ENCODE measurements around the gene TSSK2.
A peak's percentile ranks its signal among the peaks of the same experiment; 100 is the strongest.

The TSSK2 gene

DNA sequence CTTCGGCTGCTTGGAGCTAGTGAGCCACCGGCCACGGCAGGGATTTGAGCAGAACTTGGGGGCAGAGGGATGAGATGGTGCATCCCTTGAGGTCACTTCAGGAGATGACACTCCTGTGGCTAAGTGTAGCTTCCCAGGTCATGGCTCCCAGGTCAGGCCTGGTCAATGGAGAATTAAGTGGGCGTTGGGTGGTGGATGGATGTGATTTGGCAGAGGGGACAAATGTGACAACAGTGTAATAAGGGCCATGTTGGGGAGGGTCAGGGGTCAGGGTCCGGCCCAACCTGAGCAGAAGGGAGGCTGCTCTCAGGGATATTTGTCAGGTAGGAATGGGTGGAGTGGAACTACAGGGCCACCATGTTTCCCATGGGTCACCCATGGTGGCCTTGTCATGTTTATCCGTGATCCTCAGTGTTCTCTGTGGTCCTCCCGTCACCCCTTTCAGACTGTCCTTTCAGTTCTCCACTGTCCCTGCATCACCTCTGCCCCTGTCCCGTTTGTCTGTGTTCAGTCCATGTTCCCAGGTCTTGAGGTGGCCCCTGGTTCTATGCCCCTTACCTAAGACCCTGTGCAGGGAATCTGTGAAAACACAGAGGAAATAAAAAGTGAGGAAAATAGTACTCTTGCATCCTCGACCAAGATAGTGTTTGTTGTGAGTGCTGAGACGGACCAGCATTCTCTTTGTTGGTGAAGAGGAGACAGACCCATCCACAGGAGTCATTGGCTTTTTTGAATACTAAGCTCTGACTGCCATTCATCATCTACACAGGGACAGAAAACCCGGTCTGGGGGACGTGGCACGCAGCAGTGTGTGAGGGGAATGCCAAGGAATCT, 41.3 kb downstream of the TSSK2 start:
- DNase-seq, result no peak

DNA sequence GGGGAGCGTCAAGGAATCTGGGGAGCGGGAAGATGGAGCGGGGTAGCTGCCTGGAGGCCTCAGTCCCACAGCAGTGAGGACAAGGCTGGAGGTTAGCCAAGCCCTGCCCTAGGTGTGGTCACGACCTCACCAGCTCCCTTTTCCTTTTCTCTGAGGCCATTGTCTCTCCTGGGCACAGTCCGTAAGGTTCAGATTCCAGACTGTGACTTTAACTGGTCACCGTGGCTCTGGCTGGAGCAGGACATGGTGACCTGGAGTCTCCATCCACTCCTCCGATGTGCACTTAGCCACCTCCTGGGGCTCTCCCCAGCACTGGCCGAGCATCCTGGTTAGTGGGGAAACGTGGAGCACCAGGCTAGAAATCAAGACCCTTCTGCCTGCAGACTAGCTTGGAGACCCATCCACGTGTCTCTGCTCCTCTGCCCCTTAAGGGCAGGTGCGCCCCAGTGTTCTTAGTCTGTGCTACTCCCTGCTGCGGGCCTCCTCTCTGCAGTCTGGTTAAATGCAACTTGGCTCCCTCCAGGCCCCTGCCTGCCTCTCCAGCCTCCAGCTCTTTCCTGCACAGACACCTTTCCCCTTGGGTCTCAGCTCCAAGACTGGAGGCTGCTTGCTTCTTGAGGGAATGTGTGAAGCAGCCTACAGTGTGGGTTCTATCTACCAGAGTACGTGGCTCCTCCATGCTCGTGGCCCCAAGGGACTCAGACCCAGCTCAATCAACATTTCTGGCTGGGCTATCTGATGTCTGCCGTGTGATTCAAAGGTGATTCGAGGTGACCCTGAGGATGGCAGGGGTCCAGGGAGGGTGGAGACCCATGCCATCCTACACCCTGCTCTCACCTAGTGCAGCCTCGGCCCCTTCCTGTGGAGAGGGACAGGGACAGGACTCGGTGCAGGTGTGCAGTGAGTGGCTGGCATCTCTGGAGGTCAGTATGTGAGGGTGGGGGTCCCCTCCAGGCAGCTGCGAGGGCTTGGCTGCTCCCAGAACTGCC, 42.2 kb downstream of the TSSK2 start:
- no peak for DNase-seq

DNA sequence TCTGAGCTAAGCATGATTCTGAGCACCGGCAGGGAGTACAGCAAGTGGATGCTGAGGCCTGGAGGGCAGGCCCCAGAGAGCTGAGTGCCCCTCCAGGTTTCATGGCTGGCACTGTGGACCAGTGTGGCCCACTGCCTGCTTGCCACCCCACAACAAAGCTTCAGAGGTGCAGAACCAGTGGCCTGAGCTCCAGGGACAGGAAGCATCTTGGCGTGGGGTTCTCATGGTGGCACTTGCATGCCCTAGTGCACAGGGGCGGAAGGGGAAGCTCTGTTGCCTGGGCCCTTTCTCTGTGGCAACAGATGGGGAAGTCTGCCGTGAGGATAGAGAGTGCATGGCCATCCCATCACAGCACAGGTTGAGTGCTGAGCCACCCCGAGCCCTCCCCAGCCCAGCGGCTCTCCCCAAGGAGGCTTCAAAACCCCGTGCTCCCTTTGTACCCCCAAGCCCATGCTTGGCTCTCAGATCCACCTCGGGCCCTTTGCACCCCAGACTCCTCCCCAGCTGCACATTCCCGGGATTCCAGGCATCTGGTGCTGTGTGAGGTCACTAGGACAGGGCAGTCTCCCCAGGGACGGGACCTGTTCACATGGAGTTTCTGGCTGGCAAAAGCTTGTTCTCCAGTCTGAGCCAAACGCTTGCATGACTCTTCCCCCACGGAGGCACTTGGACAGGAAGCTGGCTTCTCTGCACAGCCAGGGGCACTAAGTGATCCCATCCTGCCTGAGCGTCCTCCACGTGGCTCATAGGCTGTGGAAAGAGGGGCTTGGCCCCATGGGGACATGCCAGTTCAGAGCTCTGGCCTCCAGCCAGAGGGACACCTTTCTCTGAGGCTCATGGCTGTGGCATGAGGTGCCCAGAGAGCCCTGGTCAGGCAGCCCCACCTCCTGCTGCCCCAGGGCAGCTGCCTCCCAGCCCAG, 43.3 kb downstream of the TSSK2 start:
- no peak for DNase-seq

- DNase-seq, result no peak
These were observed 44.0 kb downstream of the TSSK2 start for GRCh38 chr22:19175026-19175601.

GRCh38 chr22:19175602-19176174, 44.6 kb downstream of the TSSK2 start:
- no peak for DNase-seq

- no peak for DNase-seq
These were observed 45.1 kb downstream of the TSSK2 start for GRCh38 chr22:19176175-19176643.

- DNase-seq, result no peak
These were observed 45.6 kb downstream of the TSSK2 start for GRCh38 chr22:19176732-19177131.

DNA sequence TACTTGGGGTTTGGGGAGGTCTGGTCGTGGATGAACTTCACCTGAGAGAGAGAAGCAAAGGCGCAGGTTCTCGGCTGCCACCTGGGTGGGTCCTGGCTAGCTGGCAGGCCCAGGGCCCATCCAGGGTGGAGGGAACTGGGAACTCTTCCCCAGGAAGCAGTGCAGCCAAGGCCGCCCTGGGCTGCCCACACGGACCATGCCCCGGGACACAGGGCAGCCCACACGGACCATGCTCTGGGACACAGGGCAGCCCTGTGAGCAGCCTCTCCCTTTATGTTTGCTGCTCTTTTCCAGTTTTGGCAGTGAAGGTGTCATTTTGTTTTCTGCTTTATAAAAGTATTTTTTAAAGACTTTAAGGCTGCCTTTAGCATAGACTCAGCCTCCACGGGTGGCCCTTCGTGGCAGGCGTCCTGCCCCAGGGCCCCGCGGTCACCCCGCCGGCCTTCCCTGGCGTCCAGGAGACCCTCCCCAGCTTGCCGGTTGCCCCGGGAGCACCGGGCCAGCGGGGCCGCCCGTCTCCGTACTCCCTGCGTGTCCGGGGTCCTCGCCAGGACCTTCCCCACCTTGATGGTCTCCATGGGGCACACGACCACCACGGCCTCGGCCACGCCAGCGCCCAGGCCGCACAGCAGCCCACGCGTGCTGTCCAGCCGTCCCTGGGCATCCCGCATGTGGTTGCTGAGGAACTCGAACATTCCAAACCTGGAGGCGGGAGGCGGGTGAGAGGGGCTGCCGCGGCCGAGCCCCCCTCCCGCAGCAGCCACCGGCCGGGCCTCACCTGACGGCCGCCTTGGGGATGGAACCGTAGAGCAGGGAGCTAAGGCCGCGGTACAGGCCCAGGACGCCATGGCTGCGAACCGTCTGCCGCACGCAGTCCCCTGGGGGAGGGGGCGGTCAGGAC, 46.3 kb downstream of the TSSK2 start:
- DNase-seq, result no peak

GRCh38 chr22:19178065-19178656, 47.1 kb downstream of the TSSK2 start:
- no peak for DNase-seq

DNA sequence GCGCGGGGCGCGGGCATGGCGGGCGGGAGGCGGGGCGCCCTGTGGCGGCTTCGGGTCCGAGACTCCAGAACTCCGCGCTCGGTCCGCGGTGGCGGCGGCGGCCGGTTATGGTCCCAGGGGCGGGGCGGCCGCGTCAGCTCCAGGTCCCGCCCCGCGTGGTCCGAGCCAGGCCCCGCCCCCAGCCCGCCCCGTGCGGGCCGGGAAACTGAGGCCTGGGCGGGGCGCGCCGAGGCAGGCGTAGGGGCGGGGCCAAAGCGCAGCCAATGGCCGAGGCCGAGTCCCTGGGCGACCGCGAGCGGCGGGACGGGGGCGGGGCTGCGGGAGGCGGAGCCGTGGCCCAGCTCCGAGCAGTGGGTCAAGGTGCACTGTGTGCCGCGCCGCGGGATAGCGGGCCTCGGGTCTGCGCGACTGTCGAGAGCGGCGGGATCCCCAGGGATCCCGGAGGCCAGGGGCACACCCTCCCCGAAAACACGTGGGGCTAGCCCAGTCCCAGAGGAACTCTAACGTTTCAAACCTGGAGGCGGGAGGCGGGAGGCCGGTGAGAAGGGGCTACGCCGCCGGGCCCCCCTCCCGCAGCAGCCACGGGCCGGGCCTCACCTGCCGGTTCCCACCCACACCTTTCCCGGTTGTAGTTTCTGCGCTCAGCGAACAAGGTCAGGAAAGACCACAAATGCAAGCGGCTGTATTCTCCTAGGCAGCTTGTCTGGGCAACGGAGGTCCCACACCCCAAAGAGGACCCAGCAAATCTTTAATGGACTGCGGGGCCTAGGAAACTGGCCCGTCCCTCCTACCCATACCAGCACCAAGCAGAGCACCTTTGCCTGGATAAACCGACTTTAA, 47.8 kb downstream of the TSSK2 start, which contains the start of gene SLC25A1:
Gene SLC25A1, minus strand, starts transcription at position 80 of the 840 bp plus-strand sequence. Its CDS starts 63 bp downstream, at position 17.
- DNase-seq, result peak; percentile 56

DNA sequence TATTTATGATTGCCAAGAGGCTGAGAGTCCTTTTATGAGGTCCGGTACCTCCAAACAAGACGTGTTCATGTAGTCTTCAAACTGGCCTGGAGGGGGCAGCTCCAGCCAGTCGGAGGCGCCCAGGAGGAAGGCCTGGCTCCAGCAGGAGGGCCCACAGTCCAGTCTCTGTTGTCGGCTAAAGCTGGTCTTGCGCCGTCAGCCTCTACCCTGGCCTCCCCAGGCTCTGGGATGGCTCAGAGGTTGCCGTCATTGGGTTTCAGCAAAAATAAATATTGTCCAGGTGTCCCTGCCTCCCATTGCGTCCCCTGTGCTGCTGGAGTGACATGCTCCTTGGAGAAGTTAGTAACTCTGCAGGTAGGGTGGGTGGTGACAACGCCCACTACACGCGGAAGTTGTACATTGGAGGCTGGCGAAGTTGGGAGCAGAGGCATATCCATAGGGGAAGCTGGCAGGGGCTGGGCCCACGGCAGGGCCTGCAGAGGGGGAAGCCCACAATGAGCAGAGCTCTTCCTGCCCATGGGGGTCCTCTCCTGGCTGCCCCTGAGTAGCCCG, 48.5 kb downstream of the TSSK2 start:
- DNase-seq, result peak; percentile 52

DNA sequence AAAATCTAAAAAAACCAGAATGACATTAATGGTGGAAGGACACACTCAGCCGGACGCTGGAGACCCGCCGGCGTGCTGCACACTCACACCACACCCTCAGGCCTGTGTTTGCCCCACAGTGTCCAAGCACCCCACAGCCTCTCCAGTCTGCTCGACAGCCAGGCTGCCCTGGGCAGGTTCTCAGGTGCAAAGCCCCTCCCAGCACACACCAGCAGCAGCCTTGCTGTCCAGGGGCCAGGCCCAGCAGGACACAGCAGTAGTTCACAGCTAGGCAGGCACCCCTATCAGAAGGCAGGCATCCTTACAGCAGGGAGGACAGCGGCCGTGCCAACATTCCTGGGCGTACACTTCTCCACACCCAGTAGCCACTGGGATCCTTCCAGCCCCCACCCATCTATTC, 49.1 kb downstream of the TSSK2 start:
- DNase-seq, result no peak

GRCh38 chr22:19180740-19181410, 49.8 kb downstream of the TSSK2 start:
- no peak for DNase-seq

DNA sequence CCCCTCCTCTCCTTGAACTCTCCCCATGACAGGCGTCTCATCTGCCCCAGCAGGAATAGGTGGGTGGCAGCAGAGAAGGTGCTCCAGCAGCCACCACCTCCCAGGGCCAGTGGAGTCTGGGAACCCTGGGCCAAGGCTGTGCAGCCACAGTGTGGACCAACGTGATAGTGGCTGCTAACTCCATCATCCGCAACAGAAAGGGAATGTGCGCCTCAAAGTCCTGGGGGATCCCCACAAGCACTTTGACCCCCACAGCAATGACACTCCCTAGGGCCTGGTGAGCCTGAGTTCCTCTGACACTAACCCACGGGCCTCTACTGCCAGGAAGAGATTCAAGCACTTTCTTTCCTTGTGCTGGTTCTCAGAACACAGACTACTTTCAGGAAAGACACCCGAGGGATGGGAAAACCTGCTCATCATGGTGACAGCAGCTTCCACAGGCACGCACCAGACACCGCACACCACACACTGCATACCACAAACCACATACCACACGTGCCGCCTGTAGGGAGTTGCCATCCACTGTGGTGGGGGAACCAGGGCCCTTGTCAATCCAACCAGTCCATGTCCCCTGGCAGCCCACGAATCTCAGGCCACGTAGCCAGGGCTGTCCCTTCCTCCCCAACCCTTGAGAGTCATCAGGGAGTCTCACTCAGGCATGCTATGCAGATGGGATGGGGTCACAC, 50.8 kb downstream of the TSSK2 start:
- DNase-seq, result no peak
